Mucosa of stomach (tissue), 1 donor: Measurements from ENCODE around the gene RFTN2.
"Not testable (repeated sequence)": the region's sequence is repeated elsewhere in the genome, so short reads cannot be mapped to it uniquely, and the experiment has no call there.

Experiments
- H3K27me3 ChIP-seq: one replicate; pipeline ENCODE4 v1.7.0; 2013; ENCODE audit warnings: mild to moderate bottlenecking, low read length; ENCODE audit not compliant: control insufficient read depth, insufficient read depth
- H3K36me3 ChIP-seq: one replicate; pipeline ENCODE4 v1.7.0; 2013; ENCODE audit warnings: low read length; ENCODE audit not compliant: control insufficient read depth, insufficient read depth
- H3K4me1 ChIP-seq: one replicate; pipeline ENCODE4 v1.7.0; 2013; ENCODE audit warnings: mild to moderate bottlenecking, low read length; ENCODE audit not compliant: control insufficient read depth, insufficient read depth
- H3K4me3 ChIP-seq: one replicate; pipeline ENCODE4 v1.7.0; 2013; ENCODE audit warnings: low read length
- H3K9ac ChIP-seq: one replicate; pipeline ENCODE4 v1.7.0; 2013; ENCODE audit warnings: mild to moderate bottlenecking, low read length, moderate library complexity
- H3K9me3 ChIP-seq: one replicate; pipeline ENCODE4 v1.7.0; 2013; ENCODE audit warnings: mild to moderate bottlenecking, low read length, moderate library complexity; ENCODE audit not compliant: control insufficient read depth
- donor health status: Pancreatic carcinoma.

Gene RFTN2

DNA sequence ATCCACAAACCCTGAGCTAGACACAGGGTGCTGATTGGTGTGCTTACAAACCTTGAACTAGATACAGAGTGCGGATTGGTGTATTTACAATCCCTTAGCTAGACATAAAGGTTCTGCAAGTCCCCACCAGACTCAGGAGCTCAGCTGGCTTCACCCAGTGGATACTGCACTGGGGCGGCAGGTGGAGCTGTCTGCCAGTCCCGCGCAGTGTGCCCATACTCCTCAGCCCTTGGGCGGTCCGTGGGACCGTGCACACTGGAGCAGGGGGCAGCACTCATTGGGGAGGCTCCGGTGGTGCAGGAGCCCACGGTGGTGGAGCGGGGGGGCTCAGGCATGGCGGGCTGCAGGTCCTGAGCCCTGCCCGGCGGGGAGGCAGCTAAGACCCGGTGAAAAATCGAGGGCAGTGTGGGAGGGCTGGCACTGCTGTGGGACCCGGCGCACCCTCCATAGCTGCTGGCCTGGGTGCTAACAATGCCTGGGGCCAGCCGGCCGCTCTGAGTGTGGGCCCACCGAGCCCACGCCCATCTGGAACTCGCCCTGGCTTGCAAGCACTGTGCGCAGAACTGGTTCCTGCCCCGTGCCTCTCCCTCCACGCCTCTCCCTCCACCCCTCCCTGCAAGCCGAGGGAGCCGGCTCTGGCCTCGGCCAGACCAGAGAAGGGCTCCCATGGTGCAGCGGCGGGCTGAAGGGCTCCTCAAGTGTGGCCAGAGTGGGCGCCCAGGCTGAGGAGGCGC, 83.9 kb downstream of the RFTN2 start:
- Histone ChIP-seq H3K4me1 (no peaks in the 10 kb centered on the region), H3K9ac (no peak overlapping the region), H3K4me3 (no peak overlapping the region), H3K27me3 (no peaks in the 10 kb centered on the region), H3K36me3 (no peaks in the 10 kb centered on the region), H3K9me3 (no peaks in the 10 kb centered on the region)

DNA sequence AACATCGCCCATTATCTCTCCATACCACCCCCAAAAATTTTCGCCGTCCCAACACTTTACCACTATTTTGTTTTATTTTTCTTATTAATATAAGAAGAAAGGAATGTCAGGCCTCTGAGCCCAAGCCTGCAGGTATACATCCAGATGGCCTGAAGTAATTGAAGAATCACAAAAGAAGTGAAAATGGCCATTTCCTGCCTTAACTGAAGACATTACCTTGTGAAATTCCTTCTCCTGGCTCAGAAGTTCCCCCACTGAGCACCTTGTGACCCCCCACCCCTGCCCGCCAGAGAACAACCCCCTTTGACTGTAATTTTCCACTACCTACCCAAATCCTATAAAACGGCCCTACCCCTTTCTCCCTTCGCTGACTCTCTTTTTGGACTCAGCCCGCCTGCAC, 88.1 kb downstream of the RFTN2 start:
- H3K4me3 ChIP-seq, H3K9ac ChIP-seq, H3K36me3 ChIP-seq, H3K9me3 ChIP-seq, H3K4me1 ChIP-seq, H3K27me3 ChIP-seq: not testable (repeated sequence)

DNA sequence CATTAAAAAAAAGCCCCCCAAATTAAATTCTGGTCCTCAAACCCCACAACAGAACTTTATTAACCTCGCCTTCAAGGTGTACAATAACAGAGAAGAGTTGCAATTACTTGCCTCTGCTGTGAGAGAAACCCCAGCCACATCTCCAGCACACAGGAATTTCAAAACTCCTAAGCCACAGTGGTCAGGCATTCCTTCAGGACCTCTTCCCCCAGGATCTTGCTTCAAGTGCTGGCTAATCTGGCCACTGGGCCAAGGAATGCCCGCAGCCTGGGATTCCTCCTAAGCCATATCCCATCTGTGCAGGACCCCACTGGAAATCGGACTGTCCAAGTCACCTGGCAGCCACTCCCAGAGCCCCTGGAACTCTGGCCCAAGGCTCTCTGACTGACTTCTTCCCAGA, 95.2 kb downstream of the RFTN2 start:
- not testable (repeated sequence) for H3K27me3 ChIP-seq, H3K36me3 ChIP-seq, H3K9me3 ChIP-seq, H3K4me3 ChIP-seq, H3K4me1 ChIP-seq, H3K9ac ChIP-seq

DNA sequence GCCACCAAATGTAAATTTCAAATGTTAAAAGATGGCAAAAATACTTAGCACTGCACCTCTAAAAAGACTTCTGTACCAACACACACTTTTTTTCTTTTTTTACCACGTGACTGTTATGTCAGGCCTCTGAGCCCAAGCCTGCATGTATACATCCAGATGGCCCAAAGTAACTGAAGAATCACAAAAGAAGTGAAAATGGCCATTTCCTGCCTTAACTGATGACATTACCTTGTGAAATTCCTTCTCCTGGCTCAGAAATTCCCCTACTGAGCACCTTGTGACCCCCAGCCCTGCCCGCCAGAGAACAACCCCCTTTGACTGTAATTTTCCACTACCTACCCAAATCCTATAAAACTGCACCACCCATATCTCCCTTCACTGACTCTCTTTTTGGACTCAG, 97.1 kb downstream of the RFTN2 start:
- H3K4me3 ChIP-seq, H3K4me1 ChIP-seq, H3K27me3 ChIP-seq, H3K36me3 ChIP-seq, H3K9ac ChIP-seq, H3K9me3 ChIP-seq: not testable (repeated sequence)

DNA sequence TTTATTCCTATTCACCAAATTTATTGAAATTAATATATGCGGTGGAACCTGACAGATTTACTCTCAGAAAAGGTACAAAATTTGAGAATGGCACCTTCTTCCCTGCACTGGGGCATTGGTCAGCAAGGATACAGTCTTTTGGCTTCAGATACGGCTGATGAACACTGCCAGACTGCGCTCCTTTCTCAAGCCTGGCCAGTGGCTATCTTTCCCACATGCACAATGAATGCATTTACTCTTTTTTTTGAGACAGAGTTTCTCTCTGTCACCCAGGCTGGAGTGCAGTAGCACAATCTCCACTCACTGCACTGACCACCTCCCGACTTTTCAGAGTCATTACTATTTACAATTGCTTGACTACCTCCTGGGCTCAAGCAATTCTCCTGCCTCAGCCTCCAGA, 97.9 kb downstream of the RFTN2 start:
- no peaks in the 10 kb centered on the region for H3K4me1 ChIP-seq
- no peaks in the 10 kb centered on the region for H3K36me3 ChIP-seq
- no peak overlapping the region for H3K4me3 ChIP-seq
- no peak overlapping the region for H3K9ac ChIP-seq
- H3K27me3 ChIP-seq, result no peaks in the 10 kb centered on the region
- H3K9me3 ChIP-seq, result no peaks in the 10 kb centered on the region

DNA sequence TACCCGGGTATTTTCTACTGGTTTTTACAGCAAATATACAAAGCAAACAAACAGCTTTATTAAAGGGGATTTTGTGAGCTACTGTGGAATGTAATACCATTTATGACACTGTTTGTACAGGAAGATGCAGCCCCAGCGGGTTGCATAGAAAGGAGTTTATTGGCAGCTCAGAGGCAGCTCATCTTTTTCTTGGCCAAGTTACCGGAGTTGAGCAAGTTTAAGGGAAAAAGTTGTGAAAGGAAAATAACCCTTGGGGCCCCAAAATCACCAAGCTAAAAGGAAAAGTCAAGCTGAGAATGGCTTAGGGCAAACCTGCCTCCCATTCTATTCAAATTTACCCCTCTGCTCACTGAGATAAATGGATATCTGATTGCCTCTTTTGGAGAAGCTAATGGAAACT, 98.8 kb downstream of the RFTN2 start:
- no peak overlapping the region for H3K9ac ChIP-seq
- H3K36me3 ChIP-seq, result no peaks in the 10 kb centered on the region
- H3K9me3 ChIP-seq, result no peaks in the 10 kb centered on the region
- H3K4me3 ChIP-seq, result no peak overlapping the region
- H3K27me3 ChIP-seq, result no peaks in the 10 kb centered on the region
- no peaks in the 10 kb centered on the region for H3K4me1 ChIP-seq

DNA sequence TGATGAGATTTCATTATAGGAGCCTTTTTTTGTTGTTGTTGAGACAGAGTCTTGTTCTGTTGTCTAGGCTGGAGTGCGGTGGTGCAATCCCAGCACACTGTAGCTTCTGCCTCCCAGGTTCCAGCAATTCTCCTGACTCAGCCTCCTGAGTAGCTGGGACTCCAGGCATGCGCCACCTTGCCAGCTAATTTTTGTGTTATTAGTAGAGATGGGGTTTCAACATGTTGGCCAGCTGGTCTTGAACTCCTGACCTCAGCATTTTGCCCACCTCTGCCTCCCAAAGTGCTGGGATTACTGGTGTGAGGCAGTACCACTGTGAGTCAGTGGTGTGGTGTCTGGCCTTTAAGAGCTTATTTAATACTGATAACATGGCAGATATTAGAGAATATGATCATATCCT, 99.4 kb downstream of the RFTN2 start:
- no peaks in the 10 kb centered on the region for H3K36me3 ChIP-seq
- no peak overlapping the region for H3K9ac ChIP-seq
- no peaks in the 10 kb centered on the region for H3K9me3 ChIP-seq
- H3K27me3 ChIP-seq, result no peaks in the 10 kb centered on the region
- H3K4me1 ChIP-seq, result no peaks in the 10 kb centered on the region
- H3K4me3 ChIP-seq, result no peak overlapping the region

DNA sequence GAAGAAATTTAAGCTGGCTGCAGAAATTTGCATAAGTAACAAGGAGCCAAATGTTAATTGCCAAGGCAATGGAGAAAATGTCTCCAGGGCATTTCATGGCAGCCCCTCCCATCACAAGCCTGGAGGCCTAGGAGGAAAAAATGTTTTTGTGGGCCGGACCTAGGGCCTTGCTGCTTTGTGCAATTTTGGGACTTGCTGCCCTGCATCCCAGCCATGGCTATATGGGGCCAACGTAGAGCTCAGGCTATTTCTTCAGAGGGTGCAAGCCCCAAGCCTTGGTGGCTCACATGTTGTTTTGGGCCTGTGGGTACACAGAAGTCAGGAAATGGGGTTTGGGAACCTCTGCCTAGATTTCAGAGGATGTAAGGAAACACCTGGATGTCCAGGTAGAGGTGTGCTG, 101.8 kb downstream of the RFTN2 start:
- Histone ChIP-seq H3K4me3 (no peak overlapping the region), H3K9me3 (no peaks in the 10 kb centered on the region), H3K27me3 (no peaks in the 10 kb centered on the region), H3K9ac (no peak overlapping the region), H3K36me3 (no peaks in the 10 kb centered on the region), H3K4me1 (no peaks in the 10 kb centered on the region)

DNA sequence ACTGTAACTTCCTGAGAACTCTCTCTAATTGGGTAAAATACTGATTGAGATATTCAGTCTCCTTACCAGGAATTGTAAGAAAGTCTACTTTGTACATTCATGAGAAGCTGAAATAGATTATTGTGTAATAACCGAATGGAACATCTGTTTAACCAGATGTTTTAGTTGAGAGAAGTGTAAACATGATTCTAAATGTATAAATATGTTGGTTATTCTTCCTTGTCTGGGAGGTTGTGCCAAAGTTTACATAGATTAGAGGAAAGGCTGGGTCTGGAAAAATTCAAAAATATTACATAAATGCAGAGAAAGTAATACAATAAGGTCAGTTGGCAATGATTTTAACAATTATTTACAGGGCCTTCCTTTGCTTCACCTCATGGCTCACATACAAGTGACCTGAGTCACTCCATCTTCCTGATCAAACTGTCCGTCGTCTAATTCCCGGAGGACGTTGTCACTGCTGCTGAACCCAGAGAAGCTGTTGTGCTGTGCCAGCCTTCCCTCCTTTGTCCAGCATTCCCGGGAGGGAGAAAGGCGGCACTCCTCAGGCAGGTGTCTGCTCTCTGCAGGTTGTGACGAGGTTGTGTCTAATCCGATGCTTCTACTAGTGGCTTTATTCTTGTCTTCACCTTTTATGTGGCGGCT, 103.6 kb downstream of the RFTN2 start:
- no peaks in the 10 kb centered on the region for H3K4me1 ChIP-seq
- no peaks in the 10 kb centered on the region for H3K36me3 ChIP-seq
- no peaks in the 10 kb centered on the region for H3K9me3 ChIP-seq
- no peak overlapping the region for H3K9ac ChIP-seq
- H3K27me3 ChIP-seq, result no peaks in the 10 kb centered on the region
- no peak overlapping the region for H3K4me3 ChIP-seq

DNA sequence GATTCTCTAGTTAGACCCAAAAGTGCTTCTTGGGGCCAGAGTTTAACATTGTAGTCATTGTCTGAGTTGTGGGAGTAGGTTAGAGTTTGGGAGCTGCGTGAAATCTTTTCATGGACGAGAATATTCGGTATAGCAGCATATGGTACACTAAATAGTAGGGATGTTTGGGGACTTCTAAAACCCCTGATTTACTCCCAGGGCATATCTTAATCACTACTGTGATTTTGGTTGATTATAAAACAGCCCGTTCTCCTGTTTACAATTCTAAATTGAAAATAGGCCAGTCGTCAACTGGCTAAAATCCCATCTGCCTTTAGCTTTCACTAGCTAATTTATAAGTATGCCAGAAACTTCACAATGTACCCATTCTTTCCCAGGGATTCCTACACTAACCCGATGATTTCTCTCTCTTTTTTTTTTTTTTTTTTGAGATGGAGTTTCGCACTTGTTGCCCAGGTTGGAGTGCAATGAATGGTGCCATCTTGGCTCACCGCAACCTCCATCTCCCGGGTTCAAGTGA, 115.2 kb downstream of the RFTN2 start:
- Histone ChIP-seq H3K4me3 (no peak overlapping the region), H3K9ac (no peak overlapping the region), H3K9me3 (no peaks in the 10 kb centered on the region), H3K27me3 (no peaks in the 10 kb centered on the region), H3K36me3 (no peaks in the 10 kb centered on the region), H3K4me1 (no peaks in the 10 kb centered on the region)

DNA sequence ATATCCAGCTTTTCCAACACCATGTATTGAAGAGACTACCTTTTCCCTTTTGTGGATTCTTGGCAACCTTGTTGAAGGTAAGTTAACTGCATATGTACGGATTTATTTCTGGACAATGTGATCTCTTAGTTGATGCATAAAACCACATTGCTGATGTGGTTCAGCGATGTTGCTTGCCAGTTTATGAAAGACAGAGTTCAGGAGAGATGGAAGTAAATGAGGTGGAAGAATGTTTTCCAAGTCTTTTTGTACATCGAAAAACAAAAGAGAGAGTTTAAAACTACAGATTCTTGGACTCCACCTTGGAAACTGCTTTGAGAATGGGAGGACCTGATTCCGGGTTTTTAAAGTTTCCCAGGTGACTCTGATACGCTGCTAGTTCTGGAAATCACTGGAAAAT, 115.7 kb downstream of the RFTN2 start:
- no peaks in the 10 kb centered on the region for H3K9me3 ChIP-seq
- no peaks in the 10 kb centered on the region for H3K27me3 ChIP-seq
- no peaks in the 10 kb centered on the region for H3K4me1 ChIP-seq
- no peaks in the 10 kb centered on the region for H3K36me3 ChIP-seq
- H3K4me3 ChIP-seq, result no peak overlapping the region
- no peak overlapping the region for H3K9ac ChIP-seq

DNA sequence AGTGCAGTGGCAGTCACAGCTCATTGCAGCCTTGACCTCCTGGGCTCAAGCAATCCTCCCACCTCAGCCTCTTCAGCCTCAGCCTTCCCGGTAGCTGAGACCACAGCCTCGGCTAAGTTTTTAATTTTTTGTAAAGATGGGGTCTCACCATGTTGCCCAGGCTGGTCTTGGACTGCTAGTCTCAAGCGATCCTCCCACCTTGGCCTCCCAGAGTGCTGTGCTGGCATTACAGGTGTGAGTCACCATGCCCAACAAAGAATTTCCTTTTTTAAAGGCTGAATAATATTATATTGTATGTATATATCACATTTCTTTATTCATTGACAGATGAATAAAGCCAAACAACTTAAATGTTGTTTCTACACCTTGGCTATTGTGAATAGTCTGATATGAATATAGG, 117.0 kb downstream of the RFTN2 start:
- H3K4me1 ChIP-seq, result no peaks in the 10 kb centered on the region
- no peak overlapping the region for H3K4me3 ChIP-seq
- H3K9me3 ChIP-seq, result no peaks in the 10 kb centered on the region
- H3K36me3 ChIP-seq, result no peaks in the 10 kb centered on the region
- H3K9ac ChIP-seq, result no peak overlapping the region
- no peaks in the 10 kb centered on the region for H3K27me3 ChIP-seq
